Transverse colon (tissue), 4 donors: ENCODE data around the gene CERK. TPM values are rescaled to one million over a fixed set of nuclear protein-coding genes. Genes with fewer than 3 reads are reported as not detected.

ENCODE experiments used
- DNase-seq: peaks from one replicate; pipeline ENCODE4 v3.0.0-alpha.2; 2019
- H3K27ac ChIP-seq, 4 donors: fragments of 200-600 bp; sonication (generic); 2 replicates each; pipeline ENCODE4 v1.5.1; 2016 to 2018; ENCODE audit warnings: inconsistent platforms in 4 of 4
- H3K27me3 ChIP-seq: fragments of 200-600 bp; sonication (generic); 2 replicates; pipeline ENCODE4 v1.5.1; 2017; ENCODE audit warnings: inconsistent platforms
- H3K36me3 ChIP-seq, 4 donors: fragments of 200-600 bp; sonication (generic); 2 replicates each; pipeline ENCODE4 v1.5.1; 2017 to 2019; ENCODE audit warnings: inconsistent platforms in 4 of 4
- H3K4me1 ChIP-seq, 4 donors: fragments of 200-600 bp; sonication (generic); 2 replicates each; pipeline ENCODE4 v1.5.1; 2017 to 2020; ENCODE audit warnings: inconsistent platforms in 4 of 4
- H3K4me3 ChIP-seq, 4 donors: fragments of 200-600 bp; sonication (generic); 1 replicate in 1 of 4; 2 replicates in 3 of 4; pipeline versions ENCODE4 v1.5.1 to v1.6.1; 2017 to 2019; ENCODE audit warnings: inconsistent platforms in 4 of 4
- H3K9me3 ChIP-seq, 2 donors: fragments of 200-600 bp; sonication (generic); 2 replicates each; pipeline ENCODE4 v1.5.1; 2017 to 2019; ENCODE audit warnings: inconsistent platforms in 2 of 2
- EP300 ChIP-seq: sonication (generic); formaldehyde crosslinking; IDR thresholded peaks from one replicate; pipeline ENCODE4 v1.6.1; 2017; ENCODE audit warnings: antibody characterized with exemption, low read depth
- POLR2A ChIP-seq: fragments of 450-650 bp; IDR thresholded peaks from one replicate; pipeline ENCODE4 v1.6.1; 2016; ENCODE audit warnings: antibody characterized with exemption, mild to moderate bottlenecking, moderate library complexity
- POLR2AphosphoS5 ChIP-seq, 3 donors: sonication (generic); formaldehyde crosslinking; IDR thresholded peaks; one replicate each; pipeline ENCODE4 v1.6.1; 2016; ENCODE audit warnings: antibody characterized with exemption in 3 of 3
- WGBS, 2 donors: methylation state at CpG; one replicate each; pipeline ENCODE4 v1.1.5; 2018; ENCODE audit warnings: low coverage in 1 of 2; 5-methylcytosine and 5-hydroxymethylcytosine counted together
- in situ Hi-C, 4 donors: fragments of 200-750 bp; cut with MboI; loops; one replicate each; pipeline versions ENCODE4 v1.15.0 to v1.15.1; 2017; ENCODE audit warnings: low sequenced_read_pairs in 3 of 4, low pct_ligation_motif_present in 1 of 4, low pct_unique_long_range_greater_than_20kb in 1 of 4
- intact Hi-C: fragments of 100-400 bp; cut with DNase I; formaldehyde crosslinking; loops from one replicate; pipeline ENCODE4 v1.15.1; 2023; ENCODE audit warnings: low total_unique reads
- total RNA-seq, 4 donors: library from RNA; depleted of rRNA; stranded (reverse); fragments of >200 nt; gene quantifications; one replicate each; pipeline ENCODE4 v1.1.0, GENCODE V29; 2016
- TF ChIP-seq, protein P1 (sequence below), 5 experiments: fragments of 200-600 bp in 3 of 5; fragments of 450-650 bp in 2 of 5; sonication (generic) in 3 of 5; IDR thresholded peaks; 1 replicate in 2 of 5; 2 replicates in 3 of 5; pipeline ENCODE4 v1.5.1; 2016 to 2017; ENCODE audit warnings: antibody characterized with exemption in 5 of 5, inconsistent platforms in 3 of 5, mild to moderate bottlenecking in 2 of 5, moderate library complexity in 1 of 5

Gene CERK
- total RNA-seq, 4 donors from 2014 or later, result 13.7 to 72.2 (median 63.5) TPM

DNA sequence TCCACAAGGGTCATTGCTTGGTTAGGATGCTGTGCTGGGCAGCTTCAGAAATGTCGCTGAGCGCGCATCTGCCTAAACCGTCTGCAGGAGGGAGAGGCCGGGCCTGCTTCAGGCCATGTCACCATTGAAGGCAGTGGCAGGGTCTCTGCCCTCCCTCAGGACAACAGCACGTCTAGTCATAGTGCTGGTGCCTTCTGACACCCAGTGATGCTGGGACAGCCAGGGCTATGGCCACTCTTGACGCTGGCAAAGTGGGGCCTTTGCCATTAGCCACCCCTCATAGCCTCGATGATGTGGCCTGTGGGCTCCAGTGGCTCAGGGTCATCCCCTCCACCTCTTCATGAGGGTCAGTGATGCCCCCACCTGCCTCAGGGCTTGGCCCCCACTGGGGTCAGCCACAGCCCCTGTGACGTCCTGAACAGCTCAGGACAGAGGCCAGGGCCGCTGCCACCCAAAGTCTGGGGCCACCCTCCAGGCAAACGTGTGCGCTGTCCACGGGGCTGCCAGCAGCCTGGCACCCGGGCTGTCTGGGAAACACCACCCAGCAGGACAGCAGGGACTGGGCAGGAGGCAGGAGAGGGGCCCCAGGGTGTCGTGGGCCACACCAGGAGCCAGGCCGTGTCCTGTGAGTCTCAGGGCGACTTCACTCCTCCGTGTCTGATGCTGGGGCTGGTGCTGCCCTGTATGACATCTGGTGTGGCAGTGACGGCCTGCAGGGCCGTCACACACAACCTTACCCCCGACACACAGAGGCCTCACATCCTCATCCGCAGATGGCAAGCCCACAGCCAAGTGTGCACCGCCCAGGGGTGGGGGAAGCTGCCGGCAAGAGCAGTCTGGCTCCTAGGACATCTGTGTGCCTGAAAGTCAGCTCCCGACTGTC lies 42.5 kb downstream of the CERK start:
- in situ Hi-C loops (no loop called here), intact Hi-C loops (no loop called here)
- TF ChIP-seq POLR2AphosphoS5 (IDR thresholded peaks at IDR 0.05) (no peak), POLR2A (no peak), EP300 (no peak)
- TF ChIP-seq, protein P1, sequence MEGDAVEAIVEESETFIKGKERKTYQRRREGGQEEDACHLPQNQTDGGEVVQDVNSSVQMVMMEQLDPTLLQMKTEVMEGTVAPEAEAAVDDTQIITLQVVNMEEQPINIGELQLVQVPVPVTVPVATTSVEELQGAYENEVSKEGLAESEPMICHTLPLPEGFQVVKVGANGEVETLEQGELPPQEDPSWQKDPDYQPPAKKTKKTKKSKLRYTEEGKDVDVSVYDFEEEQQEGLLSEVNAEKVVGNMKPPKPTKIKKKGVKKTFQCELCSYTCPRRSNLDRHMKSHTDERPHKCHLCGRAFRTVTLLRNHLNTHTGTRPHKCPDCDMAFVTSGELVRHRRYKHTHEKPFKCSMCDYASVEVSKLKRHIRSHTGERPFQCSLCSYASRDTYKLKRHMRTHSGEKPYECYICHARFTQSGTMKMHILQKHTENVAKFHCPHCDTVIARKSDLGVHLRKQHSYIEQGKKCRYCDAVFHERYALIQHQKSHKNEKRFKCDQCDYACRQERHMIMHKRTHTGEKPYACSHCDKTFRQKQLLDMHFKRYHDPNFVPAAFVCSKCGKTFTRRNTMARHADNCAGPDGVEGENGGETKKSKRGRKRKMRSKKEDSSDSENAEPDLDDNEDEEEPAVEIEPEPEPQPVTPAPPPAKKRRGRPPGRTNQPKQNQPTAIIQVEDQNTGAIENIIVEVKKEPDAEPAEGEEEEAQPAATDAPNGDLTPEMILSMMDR (IDR thresholded peaks at IDR 0.05), result no peak
- Histone ChIP-seq H3K4me3 (no peak overlapping the region), H3K27me3 (no peaks in the 10 kb centered on the region), H3K4me1 (no peaks in the 10 kb centered on the region), H3K36me3 (peaks cover 0 to 70% (median 25%) of the 10 kb centered on the region in 4 donors), H3K27ac (no peak overlapping the region), H3K9me3 (no peaks in the 10 kb centered on the region)
- DNase-seq, result no peak
- 88% methylated on average over 17 of the region's 25 CpGs; no CpG with 5 or more reads in 1 of the 2 donors for WGBS, 2 donors

- no peak overlapping the region for H3K4me3 ChIP-seq
- no peaks in the 10 kb centered on the region for H3K27me3 ChIP-seq
- WGBS, 2 donors, result 91 to 100% methylated on average over 1 to 15 of the region's 15 CpGs
- no peaks in the 10 kb centered on the region for H3K9me3 ChIP-seq
- H3K27ac ChIP-seq, result no peak overlapping the region
- peaks cover 0 to 76% (median 26%) of the 10 kb centered on the region in 4 donors for H3K36me3 ChIP-seq
- TF ChIP-seq, protein P1 (IDR thresholded peaks at IDR 0.05), result no peak
- no peak for TF ChIP-seq POLR2AphosphoS5 (IDR thresholded peaks at IDR 0.05)
- TF ChIP-seq EP300, result no peak
- no peak for TF ChIP-seq POLR2A
- in situ Hi-C loops (no loop called here), intact Hi-C loops (no loop called here)
- peaks cover 0 to 2% (median 0%) of the 10 kb centered on the region in 4 donors for H3K4me1 ChIP-seq
- no peak for DNase-seq
These were observed 43.5 kb downstream of the CERK start for GRCh38 chr22:46694416-46695170.

DNA sequence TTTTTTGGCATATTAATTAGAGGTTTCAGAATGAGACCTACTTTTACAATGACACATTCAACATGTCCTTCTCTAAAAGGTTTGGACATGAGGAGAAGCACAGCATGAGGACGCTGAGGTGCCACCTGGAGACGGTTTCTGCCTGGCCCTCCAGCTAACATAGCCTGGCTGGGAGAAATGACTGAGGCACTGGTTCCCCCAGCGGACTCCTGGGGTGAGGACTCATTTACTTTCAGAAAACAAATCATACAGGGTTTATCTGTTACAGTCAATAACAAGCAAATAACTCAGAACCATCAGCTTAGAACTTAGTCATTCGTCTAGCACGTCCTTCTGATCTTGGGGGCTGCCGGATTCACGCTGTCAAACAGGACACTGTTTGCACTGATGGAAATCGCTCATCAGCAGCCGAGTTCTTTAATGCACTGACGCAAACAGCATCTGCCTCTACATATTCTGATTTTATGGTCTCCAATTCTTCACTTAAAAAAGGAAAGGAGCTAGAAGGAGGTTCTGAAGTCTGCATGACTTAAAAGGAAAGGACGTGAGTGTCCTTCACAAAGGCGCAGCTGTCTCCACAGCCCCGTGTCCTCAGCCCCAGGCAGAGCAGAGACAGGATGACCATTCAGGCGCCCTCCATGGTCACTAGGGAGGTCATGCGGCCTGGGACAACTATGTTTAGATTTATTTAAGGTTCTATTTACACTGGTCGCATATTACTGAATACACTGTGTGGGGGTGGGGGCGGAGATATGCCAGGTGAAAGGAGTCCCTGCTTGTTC lies 44.2 kb downstream of the CERK start:
- no peak for DNase-seq
- Histone ChIP-seq H3K4me1 (peaks cover 0 to 10% (median 2%) of the 10 kb centered on the region in 4 donors), H3K27me3 (no peaks in the 10 kb centered on the region), H3K27ac (no peak overlapping the region), H3K36me3 (peaks cover 0 to 69% (median 22%) of the 10 kb centered on the region in 4 donors), H3K4me3 (no peak overlapping the region), H3K9me3 (no peaks in the 10 kb centered on the region)
- WGBS, 2 donors, result 83 to 100% methylated on average over 5 to 17 of the region's 17 CpGs
- TF ChIP-seq POLR2A (no peak), EP300 (no peak), POLR2AphosphoS5 (IDR thresholded peaks at IDR 0.05) (no peak)
- TF ChIP-seq, protein P1 (IDR thresholded peaks at IDR 0.05), result no peak
- intact Hi-C loops, result no loop called here
- in situ Hi-C loops, result no loop called here
